ENCODE results near the gene ZFYVE28.

DNA sequence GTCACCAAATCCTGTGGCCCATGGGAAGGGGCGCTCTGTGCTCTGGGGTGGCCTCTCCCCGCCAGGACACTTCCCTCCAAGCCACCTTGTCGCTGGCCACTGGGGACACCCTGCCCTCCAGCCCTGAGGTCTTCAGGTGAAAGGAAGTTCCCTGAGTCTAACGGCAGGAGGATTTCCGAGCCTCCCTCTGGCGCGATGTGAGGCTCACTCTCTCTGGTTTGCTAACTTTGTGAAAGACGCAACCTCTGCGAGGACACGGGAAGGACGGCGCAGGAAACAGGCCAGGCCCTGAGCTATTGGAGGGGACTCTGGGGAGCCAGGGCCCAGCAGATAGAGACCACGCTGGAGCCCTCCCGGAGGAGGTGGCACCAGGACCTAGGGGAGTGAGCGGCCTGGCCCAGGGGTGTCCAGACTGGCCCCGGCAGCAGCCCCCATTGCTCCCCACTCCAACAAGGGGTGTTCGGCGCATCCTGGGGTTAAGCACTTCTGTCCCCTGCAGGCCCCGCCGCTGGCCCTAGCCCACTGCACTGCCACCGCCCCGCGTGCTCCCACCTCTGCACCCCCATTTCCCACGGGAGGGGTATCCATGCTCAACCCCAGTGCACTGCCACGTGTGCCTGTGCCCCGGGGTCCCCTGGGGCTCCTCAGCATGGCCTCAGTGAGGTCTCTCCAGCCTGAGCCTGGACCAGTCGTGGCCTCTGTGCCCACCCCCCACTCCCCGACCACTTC is 84.4 kb downstream of the ZFYVE28 start:
- no peak for TF ChIP-seq EP300 (IDR thresholded peaks at IDR 0.05)
- no peak for TF ChIP-seq CTCF (IDR thresholded peaks at IDR 0.05)
- TF ChIP-seq POLR2A (IDR thresholded peaks at IDR 0.05), result no peak

All from ovary (tissue), 3 donors.